ENCODE data around the gene RBPJL. TPM values are rescaled to one million over a fixed set of nuclear protein-coding genes. Genes with fewer than 3 reads are reported as not detected.

The RBPJL gene
- total and polyA plus RNA-seq, 2 of the 13 experiments (the other 11 are each of a cell fraction or from before 2014, with no cell fraction given) = not detected

DNA sequence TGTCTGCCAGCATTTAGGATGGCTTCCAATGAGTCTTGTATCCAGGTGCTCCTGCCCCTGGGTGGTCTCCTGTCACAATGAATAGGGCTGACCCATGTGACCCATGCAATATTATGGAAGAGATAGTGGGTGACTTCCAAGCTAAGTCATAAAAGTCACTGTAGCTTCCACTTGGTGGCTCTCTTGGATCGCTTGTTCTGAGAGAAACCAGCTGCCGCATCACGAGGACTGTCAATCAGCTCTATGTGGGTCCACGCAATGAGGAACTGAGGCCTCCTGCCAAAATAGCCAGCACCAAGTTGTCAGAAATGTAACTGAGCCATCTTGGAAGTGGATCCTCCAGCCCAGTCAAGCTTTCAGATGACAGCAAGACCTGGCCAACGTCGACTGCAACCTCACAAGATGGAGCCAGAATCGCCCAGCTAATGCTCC is 16.3 kb downstream of the RBPJL start (continued):
- TF ChIP-seq, protein P1, sequence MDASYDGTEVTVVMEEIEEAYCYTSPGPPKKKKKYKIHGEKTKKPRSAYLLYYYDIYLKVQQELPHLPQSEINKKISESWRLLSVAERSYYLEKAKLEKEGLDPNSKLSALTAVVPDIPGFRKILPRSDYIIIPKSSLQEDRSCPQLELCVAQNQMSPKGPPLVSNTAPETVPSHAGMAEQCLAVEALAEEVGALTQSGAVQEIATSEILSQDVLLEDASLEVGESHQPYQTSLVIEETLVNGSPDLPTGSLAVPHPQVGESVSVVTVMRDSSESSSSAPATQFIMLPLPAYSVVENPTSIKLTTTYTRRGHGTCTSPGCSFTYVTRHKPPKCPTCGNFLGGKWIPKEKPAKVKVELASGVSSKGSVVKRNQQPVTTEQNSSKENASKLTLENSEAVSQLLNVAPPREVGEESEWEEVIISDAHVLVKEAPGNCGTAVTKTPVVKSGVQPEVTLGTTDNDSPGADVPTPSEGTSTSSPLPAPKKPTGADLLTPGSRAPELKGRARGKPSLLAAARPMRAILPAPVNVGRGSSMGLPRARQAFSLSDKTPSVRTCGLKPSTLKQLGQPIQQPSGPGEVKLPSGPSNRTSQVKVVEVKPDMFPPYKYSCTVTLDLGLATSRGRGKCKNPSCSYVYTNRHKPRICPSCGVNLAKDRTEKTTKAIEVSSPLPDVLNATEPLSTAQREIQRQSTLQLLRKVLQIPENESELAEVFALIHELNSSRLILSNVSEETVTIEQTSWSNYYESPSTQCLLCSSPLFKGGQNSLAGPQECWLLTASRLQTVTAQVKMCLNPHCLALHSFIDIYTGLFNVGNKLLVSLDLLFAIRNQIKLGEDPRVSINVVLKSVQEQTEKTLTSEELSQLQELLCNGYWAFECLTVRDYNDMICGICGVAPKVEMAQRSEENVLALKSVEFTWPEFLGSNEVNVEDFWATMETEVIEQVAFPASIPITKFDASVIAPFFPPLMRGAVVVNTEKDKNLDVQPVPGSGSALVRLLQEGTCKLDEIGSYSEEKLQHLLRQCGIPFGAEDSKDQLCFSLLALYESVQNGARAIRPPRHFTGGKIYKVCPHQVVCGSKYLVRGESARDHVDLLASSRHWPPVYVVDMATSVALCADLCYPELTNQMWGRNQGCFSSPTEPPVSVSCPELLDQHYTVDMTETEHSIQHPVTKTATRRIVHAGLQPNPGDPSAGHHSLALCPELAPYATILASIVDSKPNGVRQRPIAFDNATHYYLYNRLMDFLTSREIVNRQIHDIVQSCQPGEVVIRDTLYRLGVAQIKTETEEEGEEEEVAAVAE (CRISPR knock-in tag; IDR thresholded peaks at IDR 0.05; ENCODE audit: borderline replicate concordance) = no peak; the same call in 1 of the 2 replicates
- no peak for TF ChIP-seq HCFC1 (IDR thresholded peaks at IDR 0.05; ENCODE audit: low read depth, low read length)
- peak; percentile 77 for TF ChIP-seq ELF3 (CRISPR knock-in tag; IDR thresholded peaks at IDR 0.05)
- TF ChIP-seq ZNF644 (CRISPR knock-in tag; IDR thresholded peaks at IDR 0.05; ENCODE audit: low read depth) = no peak
- TF ChIP-seq SP2 (CRISPR knock-in tag; IDR thresholded peaks at IDR 0.05) = no peak
- TF ChIP-seq KDM2A (CRISPR knock-in tag; IDR thresholded peaks at IDR 0.05; ENCODE audit: borderline replicate concordance, low read depth) = peak; percentile 79
- TF ChIP-seq SMC3 (IDR thresholded peaks at IDR 0.05; ENCODE audit: low read length) = peak; percentile 98
- 0 out of 2 replicates have a peak, but pooled peaks have one; percentile 18 for TF ChIP-seq ZSCAN21 (CRISPR knock-in tag; IDR thresholded peaks at IDR 0.05; ENCODE audit: borderline replicate concordance)
- TF ChIP-seq ZNF24 (IDR thresholded peaks at IDR 0.05) = no peak
- TF ChIP-seq, protein P2, sequence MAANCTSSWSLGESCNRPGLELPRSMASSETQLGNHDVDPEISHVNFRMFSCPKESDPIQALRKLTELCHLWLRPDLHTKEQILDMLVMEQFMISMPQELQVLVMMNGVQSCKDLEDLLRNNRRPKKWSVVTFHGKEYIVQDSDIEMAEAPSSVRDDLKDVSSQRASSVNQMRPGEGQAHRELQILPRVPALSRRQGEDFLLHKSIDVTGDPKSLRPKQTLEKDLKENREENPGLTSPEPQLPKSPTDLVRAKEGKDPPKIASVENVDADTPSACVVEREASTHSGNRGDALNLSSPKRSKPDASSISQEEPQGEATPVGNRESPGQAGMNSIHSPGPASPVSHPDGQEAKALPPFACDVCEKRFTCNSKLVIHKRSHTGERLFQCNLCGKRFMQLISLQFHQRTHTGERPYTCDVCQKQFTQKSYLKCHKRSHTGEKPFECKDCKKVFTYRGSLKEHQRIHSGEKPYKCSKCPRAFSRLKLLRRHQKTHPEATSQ (CRISPR knock-in tag; IDR thresholded peaks at IDR 0.05; ENCODE audit: borderline replicate concordance) = no peak
- no peak for TF ChIP-seq ZNF143 (CRISPR knock-in tag; IDR thresholded peaks at IDR 0.05)
- peak; percentile 27; the same call in 1 of the 2 replicates for TF ChIP-seq ZNF263 (CRISPR knock-in tag; IDR thresholded peaks at IDR 0.05)
- TF ChIP-seq, protein P3, sequence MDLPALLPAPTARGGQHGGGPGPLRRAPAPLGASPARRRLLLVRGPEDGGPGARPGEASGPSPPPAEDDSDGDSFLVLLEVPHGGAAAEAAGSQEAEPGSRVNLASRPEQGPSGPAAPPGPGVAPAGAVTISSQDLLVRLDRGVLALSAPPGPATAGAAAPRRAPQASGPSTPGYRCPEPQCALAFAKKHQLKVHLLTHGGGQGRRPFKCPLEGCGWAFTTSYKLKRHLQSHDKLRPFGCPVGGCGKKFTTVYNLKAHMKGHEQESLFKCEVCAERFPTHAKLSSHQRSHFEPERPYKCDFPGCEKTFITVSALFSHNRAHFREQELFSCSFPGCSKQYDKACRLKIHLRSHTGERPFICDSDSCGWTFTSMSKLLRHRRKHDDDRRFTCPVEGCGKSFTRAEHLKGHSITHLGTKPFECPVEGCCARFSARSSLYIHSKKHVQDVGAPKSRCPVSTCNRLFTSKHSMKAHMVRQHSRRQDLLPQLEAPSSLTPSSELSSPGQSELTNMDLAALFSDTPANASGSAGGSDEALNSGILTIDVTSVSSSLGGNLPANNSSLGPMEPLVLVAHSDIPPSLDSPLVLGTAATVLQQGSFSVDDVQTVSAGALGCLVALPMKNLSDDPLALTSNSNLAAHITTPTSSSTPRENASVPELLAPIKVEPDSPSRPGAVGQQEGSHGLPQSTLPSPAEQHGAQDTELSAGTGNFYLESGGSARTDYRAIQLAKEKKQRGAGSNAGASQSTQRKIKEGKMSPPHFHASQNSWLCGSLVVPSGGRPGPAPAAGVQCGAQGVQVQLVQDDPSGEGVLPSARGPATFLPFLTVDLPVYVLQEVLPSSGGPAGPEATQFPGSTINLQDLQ (CRISPR knock-in tag; IDR thresholded peaks at IDR 0.05) = no peak
- TF ChIP-seq, protein P4, sequence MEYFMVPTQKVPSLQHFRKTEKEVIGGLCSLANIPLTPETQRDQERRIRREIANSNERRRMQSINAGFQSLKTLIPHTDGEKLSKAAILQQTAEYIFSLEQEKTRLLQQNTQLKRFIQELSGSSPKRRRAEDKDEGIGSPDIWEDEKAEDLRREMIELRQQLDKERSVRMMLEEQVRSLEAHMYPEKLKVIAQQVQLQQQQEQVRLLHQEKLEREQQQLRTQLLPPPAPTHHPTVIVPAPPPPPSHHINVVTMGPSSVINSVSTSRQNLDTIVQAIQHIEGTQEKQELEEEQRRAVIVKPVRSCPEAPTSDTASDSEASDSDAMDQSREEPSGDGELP (IDR thresholded peaks at IDR 0.05; ENCODE audit: borderline replicate concordance, low read depth) = peak; percentile 68; the same call in 1 of the 2 replicates
- TF ChIP-seq, protein P5, sequence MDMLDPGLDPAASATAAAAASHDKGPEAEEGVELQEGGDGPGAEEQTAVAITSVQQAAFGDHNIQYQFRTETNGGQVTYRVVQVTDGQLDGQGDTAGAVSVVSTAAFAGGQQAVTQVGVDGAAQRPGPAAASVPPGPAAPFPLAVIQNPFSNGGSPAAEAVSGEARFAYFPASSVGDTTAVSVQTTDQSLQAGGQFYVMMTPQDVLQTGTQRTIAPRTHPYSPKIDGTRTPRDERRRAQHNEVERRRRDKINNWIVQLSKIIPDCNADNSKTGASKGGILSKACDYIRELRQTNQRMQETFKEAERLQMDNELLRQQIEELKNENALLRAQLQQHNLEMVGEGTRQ (IDR thresholded peaks at IDR 0.05; ENCODE audit: low read depth, low read length) = peak; percentile 62
- TF ChIP-seq, protein P5 (CRISPR knock-in tag; IDR thresholded peaks at IDR 0.05; ENCODE audit: borderline replicate concordance) = no peak; the same call in 1 of the 2 replicates
- TF ChIP-seq GATAD2A (CRISPR knock-in tag; IDR thresholded peaks at IDR 0.05) = peak; percentile 74
- peak; percentile 83; the same call in 1 of the 2 replicates for TF ChIP-seq MIXL1 (CRISPR knock-in tag; IDR thresholded peaks at IDR 0.05)
- TF ChIP-seq CAMTA2 (CRISPR knock-in tag; IDR thresholded peaks at IDR 0.05; ENCODE audit: borderline replicate concordance) = no peak
- TF ChIP-seq HNRNPLL (IDR thresholded peaks at IDR 0.05; ENCODE audit: low read depth, low read length, poor library complexity, severe bottlenecking) = no peak

All from HepG2 (cell line).